Stimulated activated effector memory CD8-positive, alpha-beta T cell treated with anti-CD3 and anti-CD28 coated beads, Interleukin-12 subunit alpha, Interleukin-12 subunit beta, amount 100 ng/mL, for 72 hours (primary cell): ENCODE data around the gene PEX11G.

ENCODE experiments used
- ATAC-seq: fragments of 150-1000 bp; cut with Tn5 transposase; 2 replicates; pipeline ENCODE4 v1.10.0; 2021
- DNase-seq, 2 donors: peaks; one replicate each; pipeline ENCODE4 v3.0.0; 2021 to 2022; ENCODE audit warnings: low spot score in 2 of 2
- H3K27ac Mint-ChIP-seq: one replicate; pipeline ENCODE4 v1.8.0; 2022; ENCODE audit warnings: mild to moderate bottlenecking, mixed read lengths
- H3K36me3 Mint-ChIP-seq: one replicate; pipeline ENCODE4 v1.8.0; 2022; ENCODE audit warnings: mild to moderate bottlenecking, mixed read lengths
- H3K4me1 Mint-ChIP-seq: one replicate; pipeline ENCODE4 v1.8.0; 2022; ENCODE audit warnings: mixed read lengths
- H3K4me3 Mint-ChIP-seq: one replicate; pipeline ENCODE4 v1.8.0; 2022; ENCODE audit warnings: mild to moderate bottlenecking, mixed read lengths
- H3K9me3 Mint-ChIP-seq: one replicate; pipeline ENCODE4 v1.8.0; 2022; ENCODE audit warnings: mixed read lengths

Gene PEX11G

DNA sequence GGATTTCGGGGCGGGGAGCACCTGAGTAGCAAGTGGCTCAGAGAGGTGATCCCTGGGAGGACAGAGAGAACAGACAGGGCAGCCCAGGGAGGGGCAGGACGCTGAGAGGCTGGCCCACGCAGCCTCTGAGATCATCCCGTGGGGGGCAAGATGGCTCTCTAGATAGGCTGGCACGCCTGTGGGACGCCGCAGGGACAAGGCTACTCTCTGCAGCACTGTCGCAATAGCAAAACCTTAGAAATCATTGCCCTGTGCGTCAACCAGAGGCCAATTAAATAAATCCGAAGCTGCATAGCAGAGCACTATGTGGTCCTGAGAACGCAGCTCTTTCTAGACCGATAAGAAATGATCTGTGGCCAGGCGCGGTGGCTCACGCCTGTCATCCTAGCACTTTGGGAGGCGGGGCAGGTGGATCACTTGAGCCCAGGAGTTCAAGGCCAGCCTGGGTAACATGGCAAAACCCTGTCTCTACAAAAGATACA is 5.1 kb downstream of the PEX11G start:
- DNase-seq (no peak), ATAC-seq (no peak)
- Mint-ChIP-seq H3K36me3 (peaks cover 1% of the 10 kb centered on the region), H3K9me3 (no peaks in the 10 kb centered on the region), H3K4me3 (no peak overlapping the region), H3K4me1 (peaks cover 6% of the 10 kb centered on the region), H3K27ac (no peak overlapping the region)

DNA sequence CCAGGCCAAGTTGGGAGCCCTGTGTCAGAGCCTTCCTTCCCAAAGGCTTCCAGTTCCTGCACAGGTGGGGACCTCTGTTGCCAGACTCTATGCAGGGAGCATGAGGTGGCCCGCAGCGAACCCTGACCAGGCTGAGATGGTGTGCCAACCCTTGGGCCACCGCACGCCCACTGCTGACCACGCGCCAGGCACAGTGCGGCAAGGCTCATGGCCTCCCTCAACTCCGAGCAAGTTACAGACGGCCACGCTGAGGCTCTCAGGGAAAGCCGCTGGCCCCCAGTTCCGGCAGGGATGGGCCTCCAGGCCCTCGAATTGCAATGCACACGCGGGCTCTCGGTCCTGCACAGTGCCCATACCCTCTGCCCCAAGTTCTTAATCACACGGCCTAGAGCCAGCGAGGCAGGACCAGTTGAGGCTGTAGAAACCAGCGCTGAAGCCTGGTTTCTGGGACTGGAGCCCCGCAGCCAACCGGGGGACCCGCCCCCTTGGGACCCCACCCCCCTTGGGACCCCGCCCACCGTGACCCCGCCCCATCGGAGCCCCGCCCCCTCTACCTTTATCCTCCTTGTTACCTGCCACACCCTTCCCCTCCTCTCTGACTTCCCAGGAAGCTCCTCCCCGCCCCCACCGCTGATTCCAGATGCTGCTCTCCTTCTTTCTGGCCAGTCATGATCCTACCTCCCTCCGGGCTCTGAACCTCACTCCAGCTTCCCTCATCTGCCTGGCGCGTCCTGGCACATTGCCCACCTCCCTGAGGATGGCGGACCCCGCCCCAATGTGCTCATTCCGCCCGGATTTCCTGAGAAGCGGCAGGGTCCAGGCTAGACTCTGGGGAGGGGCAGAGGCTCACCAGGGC is 6.0 kb downstream of the PEX11G start:
- DNase-seq (no peak), ATAC-seq (no peak)
- H3K36me3 Mint-ChIP-seq, result peaks cover 10% of the 10 kb centered on the region
- H3K4me1 Mint-ChIP-seq, result peaks cover 6% of the 10 kb centered on the region
- H3K27ac Mint-ChIP-seq, result no peak overlapping the region
- H3K9me3 Mint-ChIP-seq, result no peaks in the 10 kb centered on the region
- no peak overlapping the region for H3K4me3 Mint-ChIP-seq

DNA sequence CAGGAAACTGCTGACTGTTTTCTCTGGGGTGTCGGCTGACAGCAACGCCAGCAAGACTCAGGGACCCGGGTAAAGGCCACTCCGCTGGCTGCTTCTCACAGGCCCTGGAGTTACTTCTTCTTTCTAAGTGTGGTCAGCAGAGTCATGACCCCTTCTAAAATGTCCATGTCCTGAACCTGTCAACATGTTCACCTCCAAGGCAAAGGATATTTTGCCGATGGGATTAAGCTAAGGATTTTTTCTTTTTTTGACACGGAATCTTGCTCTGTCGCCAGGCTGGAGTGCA is 7.9 kb downstream of the PEX11G start:
- Mint-ChIP-seq H3K9me3 (no peaks in the 10 kb centered on the region), H3K36me3 (peaks cover 16% of the 10 kb centered on the region), H3K4me3 (no peak overlapping the region), H3K27ac (peak overlapping the region; percentile 26), H3K4me1 (peaks cover 6% of the 10 kb centered on the region)
- DNase-seq, result no peak
- no peak for ATAC-seq

DNA sequence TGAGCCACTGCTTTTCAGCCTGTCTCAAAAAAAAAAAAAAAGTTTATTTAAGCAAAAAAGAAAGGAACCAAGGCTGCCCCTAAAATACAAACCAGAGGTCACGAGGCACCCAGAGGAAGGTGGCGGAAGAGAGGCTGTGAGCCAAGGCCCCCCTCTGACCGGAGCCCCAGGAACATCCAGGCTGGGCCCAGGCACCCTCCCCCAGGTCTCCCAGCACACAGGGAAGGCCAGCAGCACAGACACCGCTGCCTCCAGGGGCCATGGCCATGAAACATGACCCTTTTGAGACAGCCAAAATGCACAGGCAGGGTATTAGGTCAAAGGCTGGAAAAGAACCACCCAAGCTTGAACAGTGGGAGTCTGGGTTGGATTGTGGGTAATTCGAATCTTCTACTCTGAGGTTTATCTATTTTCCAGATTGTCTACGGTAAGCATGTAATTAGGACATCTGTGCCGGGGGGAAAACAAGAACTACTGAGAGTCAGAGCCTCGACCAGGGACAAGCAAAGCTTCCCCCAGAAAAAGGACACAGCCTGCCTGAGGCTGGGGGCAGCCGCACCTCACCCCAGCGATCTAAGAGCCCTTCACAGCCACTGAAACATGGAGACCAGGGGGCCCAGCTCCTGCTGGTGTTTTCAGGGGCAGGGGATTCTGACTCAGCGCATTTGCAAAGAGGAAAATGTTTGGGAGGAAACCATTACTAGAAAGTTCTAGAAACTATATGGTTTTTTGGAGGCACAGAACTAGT is 8.4 kb downstream of the PEX11G start:
- H3K36me3 Mint-ChIP-seq, result peaks cover 16% of the 10 kb centered on the region
- ATAC-seq (no peak), DNase-seq (no peak)
- no peak overlapping the region for H3K4me3 Mint-ChIP-seq
- H3K27ac Mint-ChIP-seq, result no peak overlapping the region
- H3K4me1 Mint-ChIP-seq, result peaks cover 6% of the 10 kb centered on the region
- no peaks in the 10 kb centered on the region for H3K9me3 Mint-ChIP-seq

DNA sequence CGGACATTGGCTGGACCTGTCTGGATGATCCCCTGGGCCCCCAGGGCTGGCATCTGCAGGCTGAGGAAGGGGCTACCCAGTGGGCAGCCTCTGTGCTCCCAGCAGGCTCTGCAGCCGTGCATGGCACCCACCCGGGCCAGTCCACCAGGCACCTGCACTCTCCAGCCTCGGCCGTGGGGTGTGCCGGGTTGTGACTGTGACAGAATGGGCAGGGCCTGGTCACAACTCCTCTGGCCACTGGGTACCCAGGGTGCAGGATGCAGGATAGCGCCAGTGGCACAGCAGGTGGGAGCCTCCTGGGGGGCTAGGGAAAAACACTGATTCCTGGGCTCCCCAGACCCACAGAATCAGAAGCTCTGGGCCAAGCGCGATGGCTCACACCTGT is 10.0 kb downstream of the PEX11G start:
- no peak overlapping the region for H3K4me3 Mint-ChIP-seq
- peaks cover 16% of the 10 kb centered on the region for H3K36me3 Mint-ChIP-seq
- DNase-seq (no peak), ATAC-seq (peak; percentile 24)
- no peak overlapping the region for H3K27ac Mint-ChIP-seq
- H3K9me3 Mint-ChIP-seq, result no peaks in the 10 kb centered on the region
- peaks cover 6% of the 10 kb centered on the region for H3K4me1 Mint-ChIP-seq

DNA sequence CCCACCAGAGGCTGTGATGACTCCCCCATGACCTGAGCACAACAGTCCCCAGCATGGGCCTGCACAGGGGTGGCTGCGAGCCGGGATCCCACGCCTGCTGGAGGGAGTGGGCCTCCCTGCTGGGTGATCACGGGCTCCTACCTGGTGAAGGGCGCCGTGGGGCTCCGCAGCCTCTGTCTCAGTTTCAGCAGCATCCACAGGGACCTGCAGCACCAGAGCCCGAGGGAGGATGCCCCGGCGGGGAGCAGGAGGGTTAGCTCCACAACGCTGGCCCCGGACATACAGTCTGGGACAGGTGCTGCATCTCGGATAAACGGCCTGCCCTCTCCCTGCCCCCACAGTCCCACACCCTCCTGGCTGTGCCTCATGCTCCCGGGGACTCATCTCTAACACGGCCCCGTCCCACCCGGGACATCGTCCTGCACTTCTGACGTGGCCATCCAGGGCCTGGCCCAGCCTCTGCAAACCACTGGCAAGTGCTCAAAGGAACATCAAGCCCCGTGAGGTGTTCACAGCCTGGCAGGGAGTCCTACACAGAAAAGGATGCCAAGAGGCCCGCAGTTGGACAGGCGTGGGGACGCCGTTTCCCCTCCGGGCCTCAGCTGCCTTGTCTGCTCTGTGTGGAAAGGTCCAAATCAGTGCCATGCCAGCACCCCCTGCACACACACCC is 10.5 kb downstream of the PEX11G start:
- ATAC-seq (peak; percentile 19), DNase-seq (no peak)
- peaks cover 16% of the 10 kb centered on the region for H3K36me3 Mint-ChIP-seq
- H3K4me1 Mint-ChIP-seq, result peaks cover 4% of the 10 kb centered on the region
- no peak overlapping the region for H3K4me3 Mint-ChIP-seq
- peak overlapping the region; percentile 52 for H3K27ac Mint-ChIP-seq
- no peaks in the 10 kb centered on the region for H3K9me3 Mint-ChIP-seq

DNA sequence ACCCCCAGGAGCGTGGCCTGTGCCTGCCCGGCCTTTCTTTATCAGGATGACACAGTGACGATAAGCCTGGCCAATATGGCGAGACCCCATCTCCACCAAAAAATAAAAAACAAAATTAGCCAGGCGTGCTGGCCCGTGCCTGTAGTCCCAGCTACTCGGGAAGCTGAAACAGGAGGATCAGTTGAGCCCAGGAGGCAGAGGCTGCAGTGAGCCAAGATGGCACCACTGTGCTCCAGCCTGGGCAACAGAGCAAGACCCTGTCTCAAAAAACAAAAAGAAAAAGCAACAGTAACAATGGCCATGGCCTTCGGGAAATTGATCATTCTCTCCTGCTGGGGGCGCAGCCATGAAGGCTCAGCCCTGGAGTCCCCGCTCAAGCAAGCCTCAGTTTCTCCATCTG is 11.1 kb downstream of the PEX11G start:
- ATAC-seq (no peak), DNase-seq (no peak)
- Mint-ChIP-seq H3K4me1 (no peaks in the 10 kb centered on the region), H3K9me3 (no peaks in the 10 kb centered on the region), H3K4me3 (no peak overlapping the region), H3K36me3 (peaks cover 16% of the 10 kb centered on the region), H3K27ac (peak overlapping the region; percentile 52)

DNA sequence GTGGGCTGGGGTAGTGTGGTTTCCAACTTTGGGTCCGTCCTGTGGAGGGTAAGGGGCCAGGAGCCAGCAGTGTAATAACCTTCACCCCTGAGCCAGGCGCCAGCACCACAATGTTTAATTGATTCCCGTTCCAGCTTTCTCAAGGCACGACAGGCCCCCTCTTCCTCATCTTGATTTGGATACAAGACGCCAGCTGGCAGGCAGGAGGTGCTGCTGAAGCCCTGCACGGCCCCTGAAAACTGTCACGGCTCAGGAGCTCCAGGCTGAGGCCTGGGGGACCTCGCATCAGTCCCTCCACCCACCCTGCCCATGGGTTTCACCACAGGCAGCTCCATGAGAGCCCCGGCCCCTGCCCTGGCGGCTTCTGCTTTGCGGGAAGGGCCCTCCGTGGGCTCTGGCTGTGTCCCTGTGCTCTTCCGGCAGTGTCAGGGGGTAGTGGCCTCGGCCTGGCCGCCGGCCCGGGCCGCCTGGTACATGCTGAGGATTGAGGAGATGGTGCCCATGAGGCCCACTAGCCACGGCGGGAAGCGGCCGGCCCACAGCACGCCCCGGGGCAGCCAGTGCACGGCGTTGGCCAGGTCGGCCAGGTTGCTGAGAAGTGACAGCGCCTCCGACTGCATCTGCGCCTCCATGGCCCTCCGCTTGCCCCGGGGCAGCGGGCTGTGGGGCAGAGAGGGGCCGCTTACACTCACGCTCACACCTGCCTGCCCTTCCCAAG is 11.9 kb downstream of the PEX11G start:
- Mint-ChIP-seq H3K9me3 (no peaks in the 10 kb centered on the region), H3K27ac (no peak overlapping the region), H3K4me3 (no peak overlapping the region), H3K4me1 (no peaks in the 10 kb centered on the region), H3K36me3 (peaks cover 21% of the 10 kb centered on the region)
- ATAC-seq, result no peak
- DNase-seq, result no peak

DNA sequence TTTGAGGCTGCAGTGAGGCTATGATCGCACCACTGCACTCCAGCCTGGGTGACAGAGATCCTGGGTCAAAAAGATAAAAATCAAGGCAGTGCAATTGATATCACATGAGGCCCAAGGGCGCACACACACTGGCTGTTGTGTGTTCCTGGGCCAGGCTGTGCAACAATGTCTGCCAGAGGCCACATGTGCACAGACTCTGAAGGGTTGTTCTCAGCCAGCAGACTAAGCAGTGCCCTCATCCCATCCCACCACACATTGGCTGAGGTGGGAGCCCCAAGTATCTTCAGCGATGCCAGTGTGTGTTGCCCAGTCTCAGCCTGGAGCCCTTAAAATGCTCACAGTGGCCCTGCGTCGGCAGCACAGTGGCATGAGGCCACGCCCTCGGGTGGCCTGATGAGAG is 12.6 kb downstream of the PEX11G start:
- Mint-ChIP-seq H3K36me3 (peaks cover 28% of the 10 kb centered on the region), H3K4me1 (no peaks in the 10 kb centered on the region), H3K9me3 (no peaks in the 10 kb centered on the region), H3K4me3 (no peak overlapping the region), H3K27ac (no peak overlapping the region)
- ATAC-seq (no peak), DNase-seq (no peak)

DNA sequence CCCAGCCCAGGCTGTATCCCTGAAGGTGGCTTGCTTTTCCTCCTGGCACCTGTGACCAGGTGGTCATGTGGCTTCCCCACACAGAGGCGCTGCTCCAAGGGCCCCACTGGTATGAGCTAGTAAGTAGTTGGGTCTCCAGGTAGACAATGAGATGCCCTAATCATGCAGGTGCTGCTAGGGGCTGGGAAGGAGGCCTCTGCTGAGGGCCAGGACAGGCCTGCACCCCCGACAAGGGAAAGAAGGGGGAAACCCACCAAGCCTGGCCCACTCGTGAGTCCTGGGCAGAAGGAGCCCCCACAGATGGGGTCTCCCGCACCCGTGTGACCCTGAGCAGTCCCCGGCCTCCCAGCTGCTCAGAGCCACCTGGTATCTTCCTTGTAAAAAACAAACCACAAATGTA is 13.2 kb downstream of the PEX11G start:
- H3K4me1 Mint-ChIP-seq, result no peaks in the 10 kb centered on the region
- H3K27ac Mint-ChIP-seq, result no peak overlapping the region
- ATAC-seq (no peak), DNase-seq (no peak)
- H3K36me3 Mint-ChIP-seq, result peaks cover 33% of the 10 kb centered on the region
- no peak overlapping the region for H3K4me3 Mint-ChIP-seq
- no peaks in the 10 kb centered on the region for H3K9me3 Mint-ChIP-seq

DNA sequence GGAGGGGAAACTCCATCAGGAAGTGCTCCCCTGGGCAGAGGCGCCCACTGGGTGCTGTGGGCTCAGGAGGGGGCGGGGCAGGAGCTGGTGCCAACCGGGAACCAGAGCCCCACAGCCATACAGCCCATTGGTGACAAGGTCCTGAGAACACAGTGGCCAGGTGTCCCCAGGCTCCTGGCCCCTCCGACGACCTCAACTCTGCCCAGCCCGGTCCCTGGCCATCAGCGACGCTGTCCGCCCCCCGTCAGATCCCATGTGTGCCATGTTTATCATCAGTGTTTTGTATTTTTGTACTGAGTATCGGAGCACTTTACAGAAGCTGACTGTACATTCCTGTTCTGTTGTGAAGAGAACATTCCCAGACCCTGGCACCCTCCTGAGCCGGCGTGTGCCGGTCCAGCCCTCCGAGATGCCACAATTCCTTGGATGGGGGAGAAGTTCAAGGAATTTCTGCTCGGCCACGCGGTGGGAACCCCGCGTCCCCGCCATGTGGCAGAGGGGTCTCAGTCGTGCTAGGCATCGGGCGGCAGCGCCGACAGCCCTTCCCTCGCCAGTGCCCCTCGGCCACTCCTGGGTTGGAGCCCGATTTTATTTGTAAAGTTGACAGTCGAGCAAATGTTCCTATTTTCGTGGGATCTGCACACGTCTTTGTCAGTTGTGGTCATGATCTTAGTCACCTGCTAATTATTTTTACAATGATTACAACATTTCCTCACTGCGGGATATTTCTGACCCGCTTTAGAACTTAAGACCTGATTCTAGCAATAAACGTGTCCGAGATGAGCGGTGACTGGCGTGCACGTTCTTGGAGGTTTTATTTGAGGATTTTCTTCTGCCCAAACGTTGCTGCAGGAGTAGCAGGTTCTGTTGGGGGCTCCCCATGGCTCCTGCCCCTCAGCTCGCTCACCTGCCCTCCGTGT is 16.9 kb downstream of the PEX11G start:
- H3K9me3 Mint-ChIP-seq, result no peaks in the 10 kb centered on the region
- no peak for ATAC-seq

DNA sequence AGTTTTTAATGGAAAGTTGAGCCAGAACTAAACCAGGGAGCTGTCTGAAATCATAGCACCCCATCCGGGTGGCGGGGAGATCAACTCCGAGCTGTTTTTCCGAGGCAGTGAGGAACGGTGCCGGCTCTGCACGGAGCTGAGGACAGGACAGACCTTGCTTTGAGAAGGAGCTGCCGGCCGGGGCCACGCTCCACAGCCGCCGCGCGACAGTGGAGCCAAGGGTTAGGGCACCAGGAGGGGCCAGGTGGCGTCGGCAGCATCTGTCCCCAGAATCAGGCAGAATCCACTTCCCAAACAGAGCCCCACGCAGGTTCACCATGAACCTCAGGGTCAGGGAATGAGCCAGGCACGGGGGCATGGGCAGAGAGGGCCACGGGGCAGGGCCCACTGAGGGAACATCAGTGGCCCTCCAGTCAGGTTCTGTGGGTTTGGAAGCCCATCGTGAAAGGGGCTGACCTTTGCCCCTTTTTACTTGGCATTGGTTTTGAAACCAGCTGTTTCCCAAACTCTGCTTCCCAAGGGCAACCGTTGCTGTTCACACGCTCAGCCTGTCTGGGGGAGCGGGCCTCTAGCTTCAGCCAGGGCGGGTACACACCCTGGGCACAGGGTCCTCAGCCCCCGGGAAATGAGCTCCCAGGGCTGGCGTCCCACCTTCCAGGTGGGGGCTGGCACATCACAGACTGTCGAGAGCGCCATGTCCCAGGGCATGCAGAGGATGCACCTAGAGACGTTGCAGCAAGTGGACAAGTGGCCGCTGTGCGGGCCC is 18.1 kb downstream of the PEX11G start:
- ATAC-seq (peak; percentile 16), DNase-seq (no peak)
- no peaks in the 10 kb centered on the region for H3K9me3 Mint-ChIP-seq
- H3K4me1 Mint-ChIP-seq, result no peaks in the 10 kb centered on the region
- peaks cover 55% of the 10 kb centered on the region for H3K36me3 Mint-ChIP-seq
- H3K27ac Mint-ChIP-seq, result no peak overlapping the region
- H3K4me3 Mint-ChIP-seq, result no peak overlapping the region

More for the DNA sequence above, 16.9 kb downstream of the PEX11G start:
- no peak for DNase-seq
- H3K36me3 Mint-ChIP-seq, result peaks cover 43% of the 10 kb centered on the region
- no peak overlapping the region for H3K27ac Mint-ChIP-seq
- H3K4me1 Mint-ChIP-seq, result no peaks in the 10 kb centered on the region
- H3K4me3 Mint-ChIP-seq, result no peak overlapping the region

DNA sequence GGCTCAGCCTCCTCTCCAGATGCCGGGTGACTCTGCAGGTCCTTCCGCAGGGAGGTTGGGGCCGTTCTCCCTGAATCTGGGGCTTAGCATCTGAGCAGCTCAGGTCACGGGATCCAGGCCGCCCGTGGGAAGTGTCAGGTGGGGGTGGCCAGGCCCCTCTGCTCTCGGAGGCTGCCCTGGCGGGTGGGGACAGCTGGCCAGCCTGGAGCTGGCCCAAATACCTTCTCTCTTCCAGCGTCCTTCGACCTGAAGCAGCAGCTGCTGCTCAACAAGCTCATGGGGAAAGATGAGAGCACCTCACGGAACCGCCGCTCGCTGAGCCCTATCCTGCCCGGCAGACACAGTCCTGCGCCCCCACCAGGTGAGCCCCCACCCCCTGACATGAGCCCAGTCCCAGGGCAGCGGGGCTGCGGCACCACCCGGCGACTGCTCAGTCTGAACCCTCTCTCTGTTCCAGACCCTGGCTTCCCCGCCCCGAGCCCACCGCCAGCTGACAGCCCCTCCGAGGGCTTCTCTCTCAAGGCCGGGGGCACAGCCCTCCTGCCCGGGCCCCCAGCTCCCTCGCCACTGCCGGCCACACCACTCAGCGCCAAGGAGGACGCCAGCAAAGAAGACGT is 19.1 kb downstream of the PEX11G start:
- no peak for DNase-seq
- Mint-ChIP-seq H3K4me1 (no peaks in the 10 kb centered on the region), H3K27ac (peak overlapping the region; percentile 67), H3K9me3 (no peaks in the 10 kb centered on the region), H3K4me3 (no peak overlapping the region), H3K36me3 (peaks cover 65% of the 10 kb centered on the region)
- no peak for ATAC-seq
